Transverse colon (tissue), 4 donors: Measurements from ENCODE around the gene CSNK1G1. TPM values are rescaled to one million over a fixed set of nuclear protein-coding genes. Genes with fewer than 3 reads are reported as not detected.

ENCODE experiments used
- DNase-seq: peaks from one replicate; pipeline ENCODE4 v3.0.0-alpha.2; 2019
- H3K27ac ChIP-seq, 4 donors: fragments of 200-600 bp; sonication (generic); 2 replicates each; pipeline ENCODE4 v1.5.1; 2016 to 2018; ENCODE audit warnings: inconsistent platforms in 4 of 4
- H3K27me3 ChIP-seq: fragments of 200-600 bp; sonication (generic); 2 replicates; pipeline ENCODE4 v1.5.1; 2017; ENCODE audit warnings: inconsistent platforms
- H3K36me3 ChIP-seq, 4 donors: fragments of 200-600 bp; sonication (generic); 2 replicates each; pipeline ENCODE4 v1.5.1; 2017 to 2019; ENCODE audit warnings: inconsistent platforms in 4 of 4
- H3K4me1 ChIP-seq, 4 donors: fragments of 200-600 bp; sonication (generic); 2 replicates each; pipeline ENCODE4 v1.5.1; 2017 to 2020; ENCODE audit warnings: inconsistent platforms in 4 of 4
- H3K4me3 ChIP-seq, 4 donors: fragments of 200-600 bp; sonication (generic); 1 replicate in 1 of 4; 2 replicates in 3 of 4; pipeline versions ENCODE4 v1.5.1 to v1.6.1; 2017 to 2019; ENCODE audit warnings: inconsistent platforms in 4 of 4
- H3K9me3 ChIP-seq, 2 donors: fragments of 200-600 bp; sonication (generic); 2 replicates each; pipeline ENCODE4 v1.5.1; 2017 to 2019; ENCODE audit warnings: inconsistent platforms in 2 of 2
- EP300 ChIP-seq: sonication (generic); formaldehyde crosslinking; IDR thresholded peaks from one replicate; pipeline ENCODE4 v1.6.1; 2017; ENCODE audit warnings: antibody characterized with exemption, low read depth
- POLR2A ChIP-seq: fragments of 450-650 bp; IDR thresholded peaks from one replicate; pipeline ENCODE4 v1.6.1; 2016; ENCODE audit warnings: antibody characterized with exemption, mild to moderate bottlenecking, moderate library complexity
- POLR2AphosphoS5 ChIP-seq, 3 donors: sonication (generic); formaldehyde crosslinking; IDR thresholded peaks; one replicate each; pipeline ENCODE4 v1.6.1; 2016; ENCODE audit warnings: antibody characterized with exemption in 3 of 3
- WGBS, 2 donors: methylation state at CpG; one replicate each; pipeline ENCODE4 v1.1.5; 2018; ENCODE audit warnings: low coverage in 1 of 2; 5-methylcytosine and 5-hydroxymethylcytosine counted together
- in situ Hi-C, 4 donors: fragments of 200-750 bp; cut with MboI; loops; one replicate each; pipeline versions ENCODE4 v1.15.0 to v1.15.1; 2017; ENCODE audit warnings: low sequenced_read_pairs in 3 of 4, low pct_ligation_motif_present in 1 of 4, low pct_unique_long_range_greater_than_20kb in 1 of 4
- intact Hi-C: fragments of 100-400 bp; cut with DNase I; formaldehyde crosslinking; loops from one replicate; pipeline ENCODE4 v1.15.1; 2023; ENCODE audit warnings: low total_unique reads
- total RNA-seq, 4 donors: library from RNA; depleted of rRNA; stranded (reverse); fragments of >200 nt; gene quantifications; one replicate each; pipeline ENCODE4 v1.1.0, GENCODE V29; 2016
- TF ChIP-seq, protein P1 (sequence below), 5 experiments: fragments of 200-600 bp in 3 of 5; fragments of 450-650 bp in 2 of 5; sonication (generic) in 3 of 5; IDR thresholded peaks; 1 replicate in 2 of 5; 2 replicates in 3 of 5; pipeline ENCODE4 v1.5.1; 2016 to 2017; ENCODE audit warnings: antibody characterized with exemption in 5 of 5, inconsistent platforms in 3 of 5, mild to moderate bottlenecking in 2 of 5, moderate library complexity in 1 of 5

Gene CSNK1G1
- total RNA-seq, 4 donors from 2014 or later = 6.2 to 34.4 (median 19.7) TPM

DNA sequence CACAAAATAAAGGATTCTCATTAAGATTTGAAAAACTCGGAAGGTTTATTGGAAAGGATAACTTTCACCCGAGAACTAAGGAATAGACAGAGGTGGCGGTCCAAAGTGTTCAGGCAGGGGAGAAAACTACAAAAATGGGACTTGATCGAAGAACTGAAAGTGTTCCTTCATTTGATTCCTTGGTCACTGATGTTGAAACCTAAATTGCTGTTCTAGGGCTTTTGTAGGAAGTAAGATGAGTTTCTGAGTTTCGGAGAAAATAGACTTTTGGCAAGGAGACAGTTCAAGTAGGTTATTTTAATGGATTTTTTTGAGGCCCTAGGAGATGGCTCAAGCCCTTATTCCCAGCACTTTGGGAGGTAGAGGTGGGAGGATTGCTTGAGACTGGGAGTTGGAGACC lies 33.1 kb upstream of the CSNK1G1 start:
- 91 to 95% methylated on average over 5 of the region's 5 CpGs for WGBS, 2 donors
- peak overlapping the region in 1 of 4 donors; percentile 71 for H3K4me3 ChIP-seq

DNA sequence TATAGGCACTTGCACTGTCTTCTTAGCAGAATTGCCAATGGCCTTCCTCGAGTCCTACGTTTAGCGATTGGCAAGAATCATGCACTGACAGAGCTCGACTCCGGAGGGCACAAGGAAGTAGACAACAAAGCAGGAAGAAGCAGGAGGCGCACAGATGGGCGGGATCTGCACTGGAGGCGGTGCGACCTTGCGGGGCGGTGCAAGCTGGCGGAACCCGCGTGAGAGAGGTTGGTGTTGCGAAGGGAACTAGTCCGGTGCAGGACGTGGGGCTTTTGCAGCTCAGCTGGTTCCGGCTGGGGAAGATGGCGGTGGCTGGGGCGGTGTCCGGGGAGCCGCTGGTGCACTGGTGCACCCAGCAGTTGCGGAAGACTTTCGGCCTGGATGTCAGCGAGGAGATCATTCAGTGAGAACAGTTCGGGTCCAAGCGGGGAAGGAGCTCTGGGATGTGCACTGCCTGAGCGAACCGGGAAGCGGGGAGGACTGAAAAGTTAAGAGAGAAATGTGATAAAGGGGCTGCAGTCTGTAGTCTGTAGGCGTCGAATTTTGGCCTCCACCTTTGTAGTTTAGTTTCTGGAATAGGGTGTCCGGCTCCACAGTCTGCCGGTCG lies 31.7 kb upstream of the CSNK1G1 start, which contains the start of gene TRIP4:
TRIP4 (plus strand) TSS at position 275 of the 607 bp plus-strand sequence; CDS start at position 303, 28 bp downstream.
- H3K4me3 ChIP-seq = peak within 1 kb of the TSS; percentile 55 to 71 (median 68)
- no peaks in the 10 kb centered on the region for H3K36me3 ChIP-seq
- peak within 1 kb of the TSS; percentile 71 to 92 (median 83) for H3K27ac ChIP-seq
- H3K9me3 ChIP-seq = no peaks in the 10 kb centered on the region
- intact Hi-C loops (no loop called here), in situ Hi-C loops (no loop called here)
- TF ChIP-seq EP300 (no peak), POLR2AphosphoS5 (IDR thresholded peaks at IDR 0.05) (peak; percentile 75 to 92 (median 91)), POLR2A (peak; percentile 85)
- TF ChIP-seq, protein P1, sequence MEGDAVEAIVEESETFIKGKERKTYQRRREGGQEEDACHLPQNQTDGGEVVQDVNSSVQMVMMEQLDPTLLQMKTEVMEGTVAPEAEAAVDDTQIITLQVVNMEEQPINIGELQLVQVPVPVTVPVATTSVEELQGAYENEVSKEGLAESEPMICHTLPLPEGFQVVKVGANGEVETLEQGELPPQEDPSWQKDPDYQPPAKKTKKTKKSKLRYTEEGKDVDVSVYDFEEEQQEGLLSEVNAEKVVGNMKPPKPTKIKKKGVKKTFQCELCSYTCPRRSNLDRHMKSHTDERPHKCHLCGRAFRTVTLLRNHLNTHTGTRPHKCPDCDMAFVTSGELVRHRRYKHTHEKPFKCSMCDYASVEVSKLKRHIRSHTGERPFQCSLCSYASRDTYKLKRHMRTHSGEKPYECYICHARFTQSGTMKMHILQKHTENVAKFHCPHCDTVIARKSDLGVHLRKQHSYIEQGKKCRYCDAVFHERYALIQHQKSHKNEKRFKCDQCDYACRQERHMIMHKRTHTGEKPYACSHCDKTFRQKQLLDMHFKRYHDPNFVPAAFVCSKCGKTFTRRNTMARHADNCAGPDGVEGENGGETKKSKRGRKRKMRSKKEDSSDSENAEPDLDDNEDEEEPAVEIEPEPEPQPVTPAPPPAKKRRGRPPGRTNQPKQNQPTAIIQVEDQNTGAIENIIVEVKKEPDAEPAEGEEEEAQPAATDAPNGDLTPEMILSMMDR (IDR thresholded peaks at IDR 0.05) = peak in 3 of 5 experiments; percentile 2 to 19 (median 11)
- 0 to 1% methylated on average over 7 to 35 of the region's 35 CpGs for WGBS, 2 donors
- DNase-seq = peak; percentile 97
- no peaks in the 10 kb centered on the region for H3K27me3 ChIP-seq
- peaks cover 8 to 23% (median 11%) of the 10 kb centered on the region in 4 donors for H3K4me1 ChIP-seq

More for the DNA sequence above, 33.1 kb upstream of the CSNK1G1 start:
- Histone ChIP-seq H3K36me3 (no peaks in the 10 kb centered on the region), H3K27ac (peak overlapping the region in 1 of 4 donors; percentile 4), H3K9me3 (no peaks in the 10 kb centered on the region), H3K4me1 (peaks cover 8 to 23% (median 11%) of the 10 kb centered on the region in 4 donors), H3K27me3 (no peaks in the 10 kb centered on the region)
- TF ChIP-seq POLR2A (no peak), POLR2AphosphoS5 (IDR thresholded peaks at IDR 0.05) (no peak), EP300 (no peak)
- TF ChIP-seq, protein P1 (IDR thresholded peaks at IDR 0.05) = no peak
- in situ Hi-C loops = no loop called here
- intact Hi-C loops = no loop called here
- no peak for DNase-seq

DNA sequence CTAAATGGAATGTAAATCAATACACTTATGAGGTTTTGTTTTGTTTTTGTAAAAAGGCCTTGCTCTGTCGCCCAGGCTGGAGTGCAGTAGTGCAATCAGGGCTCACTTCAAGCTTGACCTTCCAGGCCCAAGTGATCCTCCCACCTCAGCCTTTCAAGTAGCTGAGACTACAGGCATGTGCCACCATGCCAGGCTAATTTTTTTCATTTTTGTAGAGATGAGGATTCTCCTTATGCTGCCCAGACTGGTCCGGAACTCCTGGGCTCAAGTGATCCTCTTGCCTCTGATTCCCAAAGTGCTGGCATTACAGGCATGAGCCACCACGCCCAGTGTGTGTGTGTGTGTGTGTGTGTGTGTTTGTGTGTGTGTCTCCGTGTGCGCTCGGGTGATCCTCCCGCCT lies 30.3 kb upstream of the CSNK1G1 start:
- intact Hi-C loops (no loop called here), in situ Hi-C loops (no loop called here)
- DNase-seq = no peak
- Histone ChIP-seq H3K36me3 (no peaks in the 10 kb centered on the region), H3K27ac (no peak overlapping the region), H3K4me3 (no peak overlapping the region), H3K27me3 (no peaks in the 10 kb centered on the region), H3K4me1 (peaks cover 8 to 29% (median 16%) of the 10 kb centered on the region in 4 donors), H3K9me3 (no peaks in the 10 kb centered on the region)
- WGBS, 2 donors = 67 to 94% methylated on average over 2 to 7 of the region's 7 CpGs
- no peak for TF ChIP-seq POLR2AphosphoS5 (IDR thresholded peaks at IDR 0.05)
- no peak for TF ChIP-seq POLR2A
- no peak for TF ChIP-seq EP300
- TF ChIP-seq, protein P1 (IDR thresholded peaks at IDR 0.05) = no peak

DNA sequence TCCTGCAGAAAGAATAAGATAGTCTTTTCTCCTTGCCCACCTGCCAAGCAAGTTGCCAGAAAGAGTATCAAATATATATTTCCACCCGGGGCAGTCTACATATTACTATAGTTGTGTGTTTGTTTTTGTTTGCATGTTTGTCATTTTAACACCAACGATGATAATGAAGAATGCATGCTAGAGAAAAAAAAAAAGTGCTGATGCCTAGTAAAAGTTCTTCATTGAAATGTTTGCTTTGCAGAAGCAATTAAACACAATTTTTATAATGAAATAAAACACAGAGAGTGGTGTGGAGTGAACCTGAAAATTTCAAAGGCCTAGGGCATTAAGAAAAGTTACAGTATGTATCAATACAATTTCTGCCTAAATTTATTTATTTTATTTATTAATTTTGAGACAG lies 27.8 kb upstream of the CSNK1G1 start:
- Histone ChIP-seq H3K27me3 (no peaks in the 10 kb centered on the region), H3K9me3 (no peaks in the 10 kb centered on the region), H3K4me3 (no peak overlapping the region), H3K27ac (no peak overlapping the region), H3K36me3 (no peaks in the 10 kb centered on the region), H3K4me1 (peaks cover 13 to 34% (median 18%) of the 10 kb centered on the region in 4 donors)
- intact Hi-C loops = no loop called here
- in situ Hi-C loops = no loop called here
- WGBS, 2 donors = 79 to 85% methylated on average over 2 of the region's 2 CpGs
- TF ChIP-seq, protein P1 (IDR thresholded peaks at IDR 0.05) = no peak
- TF ChIP-seq POLR2AphosphoS5 (IDR thresholded peaks at IDR 0.05) (no peak), EP300 (no peak), POLR2A (no peak)
- no peak for DNase-seq
